HuH-7.5 (cell line): ENCODE measurements around the gene ANKMY2.

Source experiments
- DNase-seq: peaks from one replicate; pipeline ENCODE4 v3.0.0; 2011; ENCODE audit warnings: low spot score

Gene ANKMY2

DNA sequence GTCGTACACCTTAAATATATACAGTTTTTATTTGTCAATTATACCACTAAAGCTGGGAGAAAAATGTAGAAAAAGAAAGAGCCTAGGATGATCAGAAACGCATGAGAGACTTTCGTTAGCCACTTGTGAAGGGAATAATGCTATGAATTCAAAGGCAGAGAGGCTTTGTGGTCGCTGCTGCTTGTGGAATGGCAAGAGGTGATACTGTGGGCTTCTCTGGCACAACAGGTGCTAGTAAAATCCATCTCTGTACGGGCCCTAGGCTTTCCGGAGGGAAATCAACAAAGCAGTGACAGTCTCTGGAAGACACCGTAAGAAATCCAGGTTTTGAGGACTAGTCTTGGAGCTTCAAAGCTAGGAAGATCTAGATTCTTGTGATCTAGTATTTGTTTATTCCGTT lies 66.3 kb downstream of the ANKMY2 start:
- DNase-seq, result no peak

DNA sequence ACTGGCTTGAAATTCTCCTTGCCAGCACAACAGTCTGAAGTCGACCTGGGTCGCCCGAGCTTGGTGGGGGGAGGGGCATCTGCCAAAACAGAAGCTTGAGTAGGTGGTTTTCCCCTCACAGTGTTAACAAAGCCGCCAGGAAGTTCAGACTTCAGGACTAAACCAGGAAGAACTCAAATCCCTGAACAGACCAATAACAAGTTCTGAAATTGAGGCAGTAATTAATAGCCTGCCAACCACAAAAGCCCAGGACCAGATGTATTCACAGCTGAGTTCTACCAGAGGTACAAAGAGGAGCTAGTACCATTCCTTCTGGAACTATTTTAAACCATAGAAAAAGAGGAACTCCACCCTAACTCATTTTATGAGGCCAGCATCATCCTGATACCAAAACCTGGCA lies 73.6 kb downstream of the ANKMY2 start:
- no peak for DNase-seq

DNA sequence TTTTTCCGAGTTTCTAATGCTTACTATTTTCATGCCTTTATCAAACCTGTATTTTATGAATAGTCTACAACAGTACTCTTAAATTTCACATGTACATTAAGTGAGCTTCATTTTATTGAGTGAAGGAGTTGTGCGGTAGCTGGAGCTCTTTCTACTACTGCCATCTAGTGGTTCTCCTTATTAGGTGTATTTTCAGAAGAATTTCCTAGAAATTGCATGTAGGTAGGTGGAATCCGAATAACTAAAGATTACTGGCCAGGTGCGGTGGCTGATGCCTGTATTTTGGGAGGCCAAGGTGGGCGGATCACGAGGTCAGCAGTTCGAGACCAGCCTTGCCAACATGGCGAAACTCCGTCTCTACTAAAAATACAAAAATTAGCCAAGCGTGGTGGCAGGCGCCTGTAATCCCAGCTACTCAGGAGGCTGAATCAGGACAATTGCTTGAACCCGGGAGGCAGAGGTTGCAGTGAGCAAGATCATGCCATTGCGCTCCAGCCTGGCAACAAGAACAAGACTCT lies 80.6 kb downstream of the ANKMY2 start:
- peak; percentile 34 for DNase-seq

DNA sequence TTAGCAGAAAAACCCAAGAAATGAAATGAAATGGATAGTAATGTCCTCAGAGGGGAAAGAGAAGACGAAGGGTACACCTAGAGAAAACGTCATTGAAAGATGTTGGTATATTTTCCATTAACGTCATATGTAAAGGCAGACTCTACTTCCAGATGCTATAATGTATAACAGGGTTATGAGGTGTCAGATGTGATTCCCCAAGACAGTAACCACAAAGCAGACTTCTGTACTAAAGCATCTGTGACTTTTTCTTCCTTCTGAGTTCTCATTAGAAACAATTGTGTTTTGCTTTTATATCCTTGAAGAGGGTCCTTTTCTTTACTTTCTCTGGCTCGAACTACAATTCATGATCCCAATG lies 81.6 kb downstream of the ANKMY2 start:
- no peak for DNase-seq

DNA sequence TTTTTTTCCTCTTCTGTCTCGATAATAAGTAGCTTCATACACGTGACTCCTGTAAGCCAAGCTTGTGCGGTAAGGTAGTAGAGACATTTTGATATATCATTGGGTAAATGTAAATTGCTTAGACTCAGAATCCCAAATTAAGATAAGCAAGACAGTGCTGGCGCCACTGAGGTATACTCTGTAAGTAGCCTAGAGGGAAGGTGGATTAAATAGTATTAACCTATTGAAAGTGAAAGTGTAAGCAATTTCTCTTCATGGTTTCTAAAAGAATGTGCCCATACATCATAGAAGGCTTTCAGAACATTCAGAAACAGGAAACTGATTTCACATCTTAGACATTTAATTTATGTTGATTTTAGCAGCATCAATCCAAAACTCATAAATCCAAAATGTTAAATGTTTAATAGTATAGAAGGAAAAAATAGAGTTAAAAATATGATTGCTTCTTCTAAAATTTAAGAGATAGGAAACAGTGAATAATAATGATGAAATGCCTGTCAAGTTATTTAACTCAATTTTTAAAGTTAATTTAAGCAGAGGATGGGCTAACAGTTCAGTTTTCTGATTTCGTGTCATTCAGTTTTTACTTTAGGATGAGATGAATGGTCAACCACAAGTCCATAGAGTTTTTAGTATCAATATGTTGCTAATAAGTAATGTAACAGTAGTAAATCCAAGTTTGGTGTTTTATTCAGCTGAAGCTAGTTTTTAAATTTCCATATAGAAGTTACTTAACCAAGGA lies 82.1 kb downstream of the ANKMY2 start:
- DNase-seq, result no peak

DNA sequence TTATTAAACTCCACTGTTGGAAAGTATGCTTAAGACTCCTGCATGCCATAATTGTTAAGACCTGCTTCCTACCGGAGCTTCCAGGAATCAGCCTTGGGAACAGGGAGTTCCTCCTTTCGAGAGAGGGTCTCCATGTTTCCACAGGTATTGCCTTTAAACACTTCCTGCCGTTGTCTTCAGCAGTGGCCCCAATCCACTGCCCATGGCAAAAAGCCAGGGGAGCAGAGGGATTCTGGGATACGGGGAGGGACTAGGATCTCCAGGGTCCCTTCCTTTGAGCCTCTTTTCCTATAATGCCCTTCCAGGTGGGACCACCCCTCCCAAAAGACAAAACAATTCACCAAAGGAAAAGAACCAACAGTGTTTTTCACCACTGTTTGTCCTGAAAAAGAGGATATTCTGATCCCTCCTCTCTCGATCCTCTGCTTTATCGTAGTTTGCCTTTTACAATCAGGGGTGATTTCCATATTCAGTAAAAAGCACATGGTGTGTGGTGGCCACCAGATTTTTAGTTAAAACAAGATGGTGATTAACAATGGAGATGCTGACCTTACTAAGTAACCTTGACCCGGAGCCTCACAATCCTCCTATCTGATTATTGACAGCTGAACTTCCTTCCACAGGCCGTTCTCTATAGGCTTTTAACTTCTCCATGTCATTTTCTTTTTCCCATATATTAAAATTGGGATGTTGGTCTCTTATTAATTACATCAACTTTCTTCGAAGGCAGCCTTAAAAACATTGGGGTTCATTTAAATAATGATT lies 82.9 kb downstream of the ANKMY2 start:
- no peak for DNase-seq

DNA sequence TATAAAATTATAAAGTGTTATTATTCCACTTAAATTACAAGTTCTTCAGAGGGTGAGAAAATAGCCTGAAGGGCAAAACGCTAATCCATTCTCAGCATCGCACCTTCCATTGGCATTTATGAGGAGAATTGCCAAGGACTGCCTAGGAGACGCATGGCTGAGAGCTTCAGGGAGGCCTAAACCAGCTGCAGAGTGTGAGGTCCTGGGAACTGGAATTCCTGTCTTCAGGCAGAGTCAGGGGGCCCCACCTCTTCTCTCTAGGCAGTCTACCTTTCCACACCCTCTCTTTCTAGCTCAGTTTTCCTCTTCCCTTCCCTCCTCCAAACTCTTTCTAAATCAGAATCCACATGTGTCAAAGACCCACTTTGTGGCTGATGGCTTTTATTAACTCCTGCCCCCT lies 83.6 kb downstream of the ANKMY2 start:
- no peak for DNase-seq

DNA sequence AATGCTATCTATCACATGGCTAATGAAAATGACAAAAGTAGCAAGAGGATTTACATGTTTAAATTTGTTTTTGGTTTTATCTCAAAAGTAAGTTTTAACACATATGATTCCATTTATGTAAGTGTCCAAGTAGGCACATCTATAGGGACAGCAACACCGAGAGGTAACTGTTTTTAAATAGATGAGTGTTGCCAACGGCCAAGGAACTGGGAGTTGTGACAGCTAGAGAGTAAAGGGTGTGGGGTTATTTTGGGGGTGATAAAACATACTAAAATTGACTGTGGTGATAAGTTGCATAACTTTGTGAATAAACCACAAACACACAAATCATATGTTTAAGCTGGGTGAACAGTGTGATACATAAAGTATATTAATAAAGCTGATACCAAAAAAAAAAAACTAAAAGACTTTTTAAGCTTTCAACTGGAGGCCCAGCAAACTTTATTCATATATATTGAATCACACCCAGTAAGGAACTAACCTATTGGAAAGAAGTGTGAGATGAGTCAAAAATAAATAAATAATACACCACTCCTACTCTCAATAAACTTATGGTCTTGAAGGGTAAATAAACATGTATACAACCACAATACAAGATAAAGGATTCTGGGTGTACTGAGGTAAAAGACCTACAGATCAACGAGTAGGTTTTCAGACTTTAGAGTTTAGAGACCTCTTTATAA lies 85.9 kb downstream of the ANKMY2 start:
- DNase-seq, result no peak

DNA sequence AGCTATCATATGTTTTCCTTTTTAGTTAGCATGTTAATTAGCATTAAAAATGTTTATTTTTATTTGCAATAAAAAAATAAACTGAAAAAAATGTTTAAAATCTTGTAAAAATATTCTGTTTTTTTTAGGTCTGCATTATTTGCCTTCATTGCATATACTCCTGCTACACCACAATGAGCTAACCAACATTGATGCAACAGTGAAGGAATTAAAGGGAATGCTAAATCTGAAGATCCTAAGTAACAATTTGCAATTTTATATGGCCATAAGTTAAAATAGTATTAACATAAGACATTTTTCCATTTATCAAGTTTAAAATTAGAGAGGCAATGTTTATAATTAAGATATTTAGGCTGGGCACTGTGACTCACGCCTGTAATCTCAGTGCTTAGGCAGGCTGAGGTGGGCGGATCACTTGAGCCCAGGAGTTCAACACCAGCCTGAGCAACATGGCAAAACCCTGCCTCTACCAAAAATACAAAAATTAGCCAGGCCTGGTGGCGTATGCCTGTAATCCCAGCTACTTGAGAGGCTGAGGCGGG lies 86.7 kb downstream of the ANKMY2 start:
- no peak for DNase-seq

DNA sequence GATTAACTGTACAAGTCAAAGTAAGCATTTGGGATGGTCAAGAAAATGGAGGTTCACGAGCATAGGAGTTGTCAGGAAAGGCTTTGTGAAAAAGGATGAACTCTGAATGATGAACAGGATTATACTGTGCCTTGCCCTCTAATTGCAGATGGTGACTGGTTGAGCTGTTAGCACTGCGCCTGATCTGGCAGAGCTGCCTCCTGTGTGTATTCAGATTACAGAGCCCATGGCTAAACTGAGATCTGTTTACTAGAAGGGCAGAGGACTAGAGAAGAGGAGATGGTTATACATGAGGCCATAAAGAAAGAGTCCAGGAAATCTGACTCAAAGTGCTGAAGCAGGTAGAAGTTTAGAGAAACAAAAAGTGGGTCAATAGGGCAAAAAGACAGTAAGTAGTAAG lies 89.2 kb downstream of the ANKMY2 start:
- no peak for DNase-seq

DNA sequence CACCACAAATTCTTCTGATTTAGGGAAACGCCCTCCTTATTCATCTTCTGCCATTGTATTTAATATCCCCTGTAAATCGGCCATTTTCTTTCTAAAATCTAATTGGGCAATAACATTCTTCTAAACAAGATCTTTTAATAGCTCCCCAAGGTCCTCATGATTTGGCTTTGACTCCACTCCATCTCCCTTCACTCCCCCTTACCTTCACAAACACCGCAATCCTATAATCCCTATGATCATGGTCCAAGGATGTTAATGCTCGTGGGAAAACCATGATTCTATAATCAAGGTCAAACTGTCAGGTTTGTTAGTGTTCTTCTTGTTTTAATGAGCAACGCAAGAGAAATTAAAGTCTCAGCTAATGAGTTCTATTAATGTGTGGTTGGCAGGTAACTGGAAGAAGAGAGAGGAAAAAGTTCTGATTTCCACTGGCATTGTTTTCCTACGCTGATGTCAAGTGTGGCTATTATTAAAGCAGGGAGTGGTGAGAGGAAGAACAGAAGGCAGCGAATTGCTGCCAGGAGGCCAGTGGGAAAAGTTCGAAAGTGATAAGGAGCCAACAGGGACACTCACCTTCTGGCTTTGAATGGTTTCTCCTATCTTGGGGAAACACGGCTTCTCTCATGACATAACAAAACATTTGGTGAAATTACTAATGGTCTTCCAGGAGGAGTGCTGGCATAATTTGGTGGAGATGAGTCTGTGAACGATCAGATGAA lies 90.9 kb downstream of the ANKMY2 start:
- DNase-seq, result no peak

DNA sequence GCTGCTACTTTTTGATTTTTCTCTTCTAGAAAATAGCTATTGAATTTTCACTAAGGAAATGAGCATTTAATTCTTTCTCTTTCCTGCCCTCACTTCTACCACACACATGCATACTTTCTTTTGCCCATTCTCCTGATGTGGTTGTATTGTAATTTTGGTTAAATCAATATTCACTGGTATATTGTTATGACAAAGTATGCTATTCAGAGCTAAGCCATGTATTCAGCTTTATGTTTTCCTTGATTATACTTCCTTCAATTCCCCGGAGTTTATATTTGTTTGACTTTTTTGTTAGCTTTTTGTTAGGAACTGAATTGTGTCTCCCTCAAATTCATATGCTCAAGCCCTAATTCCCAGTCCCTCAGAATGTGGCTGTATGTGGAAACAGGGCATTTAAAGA lies 94.9 kb downstream of the ANKMY2 start:
- DNase-seq, result no peak
